ENCODE measurements around the gene PTPRZ1.

The PTPRZ1 gene

DNA sequence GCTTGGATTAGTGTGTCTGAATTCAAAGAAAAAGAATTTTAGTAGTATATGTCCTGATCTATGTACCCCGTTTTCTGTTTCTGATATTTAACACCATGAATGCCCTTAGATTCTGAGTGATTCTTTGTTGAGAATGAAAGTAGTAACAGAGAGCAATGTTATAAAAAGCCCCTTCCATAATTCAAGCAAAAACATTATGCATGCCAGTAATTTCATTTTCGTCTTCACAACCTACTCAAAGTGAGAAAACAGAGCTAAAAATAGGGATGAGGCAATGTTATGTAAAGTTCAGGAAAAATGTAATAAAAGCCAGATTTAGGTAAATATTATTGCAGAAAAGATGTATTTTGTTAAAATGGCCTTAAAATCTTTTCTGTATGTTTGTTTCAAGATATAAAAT is 28.1 kb downstream of the PTPRZ1 start:
- no peak for DNase-seq

DNA sequence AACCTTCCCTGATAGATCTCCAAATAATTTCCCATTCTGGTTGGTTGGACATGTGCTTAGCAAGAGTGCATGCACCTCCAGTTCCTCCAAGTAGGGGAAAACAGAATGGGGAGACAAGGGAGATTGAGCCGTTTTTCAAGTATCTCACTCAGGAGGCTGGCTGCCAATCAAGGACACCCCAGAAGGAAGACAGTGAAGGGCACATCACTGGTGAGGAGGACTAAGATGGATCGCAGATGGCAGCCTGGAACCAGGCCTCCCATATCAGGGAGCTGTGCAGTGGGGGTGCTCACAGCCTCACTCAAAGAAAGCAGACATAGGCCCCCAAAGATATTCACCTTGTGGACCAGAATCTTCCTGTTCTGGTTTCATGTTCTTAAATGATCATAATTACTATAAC is 31.2 kb downstream of the PTPRZ1 start:
- DNase-seq: no peak

- no peak for DNase-seq
Measured at GRCh38 chr7:121908042-121908441, 35.1 kb downstream of the PTPRZ1 start.

GRCh38 chr7:121909716-121910345 is 36.9 kb downstream of the PTPRZ1 start:
- DNase-seq: no peak

GRCh38 chr7:121913947-121914675 is 41.1 kb downstream of the PTPRZ1 start:
- DNase-seq: no peak

GRCh38 chr7:121914676-121915279 is 41.8 kb downstream of the PTPRZ1 start:
- DNase-seq: no peak

GRCh38 chr7:121916211-121916610 is 43.2 kb downstream of the PTPRZ1 start:
- no peak for DNase-seq

- DNase-seq: no peak
Measured at GRCh38 chr7:121919986-121920385, 47.0 kb downstream of the PTPRZ1 start.

DNA sequence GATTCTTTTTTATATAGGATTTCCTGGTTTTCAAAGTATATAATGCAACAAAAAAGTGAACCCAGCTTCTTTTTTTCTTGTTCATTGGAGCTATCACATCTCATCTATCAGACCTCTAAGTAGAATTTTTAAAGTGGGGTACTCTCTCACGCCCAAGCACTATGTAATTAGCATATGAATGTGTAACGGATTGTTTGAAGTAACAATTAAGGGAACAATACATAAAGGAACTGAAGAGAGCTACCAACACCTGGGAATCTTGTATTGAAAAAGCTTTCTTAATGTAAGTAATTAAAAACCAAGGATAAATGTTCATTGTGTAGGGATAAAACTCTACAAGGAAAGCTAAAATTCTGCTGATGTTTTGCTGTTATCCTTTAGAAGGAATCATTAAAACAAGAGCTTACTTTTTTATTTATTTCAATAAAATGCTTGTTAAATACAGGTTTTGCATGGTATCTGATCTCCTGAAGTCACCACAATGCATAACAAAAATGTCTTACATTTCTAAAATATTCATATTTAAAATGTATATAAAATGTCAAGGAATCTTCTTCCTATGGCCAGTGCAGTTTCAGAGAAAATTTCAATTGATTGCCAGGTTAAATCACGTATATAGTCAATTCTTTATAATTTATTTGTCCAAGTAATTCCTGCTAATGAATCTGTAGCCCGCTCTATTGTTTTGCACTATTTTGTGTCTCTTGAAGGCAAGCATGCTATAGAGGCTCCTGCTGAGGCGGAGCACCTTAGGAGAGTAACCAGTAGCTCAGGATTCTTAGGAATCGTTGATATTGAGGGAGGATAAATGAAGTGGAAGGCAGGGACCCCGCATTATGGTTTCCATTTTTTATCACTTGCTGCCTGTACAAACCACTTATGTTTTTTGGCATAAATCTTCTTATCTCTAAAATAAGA is 51.6 kb downstream of the PTPRZ1 start:
- no peak for DNase-seq

GRCh38 chr7:121931149-121931902 is 58.4 kb downstream of the PTPRZ1 start:
- DNase-seq: no peak

GRCh38 chr7:121932768-121933167 is 59.8 kb downstream of the PTPRZ1 start:
- no peak for DNase-seq

DNA sequence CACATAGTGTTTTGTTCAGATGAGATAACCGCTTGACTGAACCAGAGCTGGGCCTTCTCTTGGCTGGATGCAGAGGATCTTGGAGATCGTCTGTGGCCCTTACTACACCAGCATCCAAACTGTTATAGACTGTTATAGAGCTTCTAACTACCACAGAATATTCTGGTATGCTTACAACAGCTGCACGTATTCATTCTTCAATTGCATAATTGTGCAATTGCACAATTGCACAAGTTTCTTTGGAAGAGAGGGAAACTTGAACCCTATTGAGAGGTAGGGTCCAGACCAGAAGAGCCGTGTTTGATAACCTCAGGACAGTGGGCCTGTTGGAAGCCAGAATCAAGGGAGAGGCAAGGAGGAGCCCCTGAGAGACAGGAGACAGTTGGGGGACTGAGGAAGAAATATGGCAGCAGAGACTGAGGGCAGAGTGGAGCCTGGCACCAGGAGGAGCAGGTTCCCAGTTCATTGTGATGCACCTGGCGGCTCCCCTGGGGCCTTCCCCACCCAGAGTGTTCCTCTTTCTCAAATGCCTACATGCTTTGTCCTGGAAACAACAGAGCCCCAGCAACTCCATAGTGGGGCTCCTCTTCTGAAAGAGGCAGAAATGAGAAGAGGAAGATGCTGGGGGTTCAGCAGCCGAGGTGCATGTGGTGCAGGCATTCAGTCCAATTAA is 64.1 kb downstream of the PTPRZ1 start:
- no peak for DNase-seq

DNA sequence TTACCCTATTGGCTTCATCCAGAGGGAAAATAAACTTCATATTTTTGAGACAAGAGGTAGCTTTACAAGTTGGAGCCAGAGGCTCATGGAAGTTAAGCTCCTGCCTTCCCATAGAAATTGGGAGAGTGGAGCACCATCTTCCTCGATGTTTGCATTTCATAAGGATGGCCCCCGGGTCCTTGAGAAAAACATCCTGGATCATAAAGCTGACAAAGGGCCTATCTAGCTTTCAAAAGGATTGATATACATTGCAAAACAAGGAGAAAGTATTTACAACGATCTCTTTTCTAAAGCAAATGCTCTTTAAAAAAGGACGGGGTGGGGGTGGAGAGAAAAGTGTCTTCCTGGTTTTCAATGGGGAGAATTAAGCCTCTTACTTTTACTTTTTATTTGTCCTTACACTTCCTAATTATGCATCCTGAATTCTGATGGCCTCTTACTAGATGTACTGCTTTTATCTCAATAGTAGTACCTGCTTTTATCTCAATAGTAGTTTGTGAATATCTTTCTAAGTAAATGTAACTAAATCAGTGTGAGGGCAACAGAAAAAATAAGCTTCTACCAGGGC is 65.6 kb downstream of the PTPRZ1 start:
- DNase-seq: no peak

GRCh38 chr7:121940918-121941317 is 68.0 kb downstream of the PTPRZ1 start:
- no peak for DNase-seq

DNA sequence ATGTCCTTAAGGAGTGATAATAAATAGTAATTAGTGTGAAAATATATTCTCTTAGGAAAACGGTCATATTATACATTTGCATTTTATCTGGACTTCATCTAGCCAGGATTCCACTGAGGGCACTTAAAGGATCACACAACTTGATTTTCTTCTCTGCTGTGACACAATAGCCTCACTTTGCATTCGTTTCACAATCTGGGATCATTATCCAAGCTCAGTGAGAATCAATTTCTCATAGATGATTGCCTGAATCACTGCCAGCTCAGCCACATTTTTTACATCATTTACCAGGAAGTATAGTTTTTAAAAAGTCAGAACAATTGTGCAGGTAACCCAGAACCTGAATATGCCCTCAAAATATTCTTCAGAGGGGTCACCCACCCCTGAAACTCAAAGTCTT is 68.9 kb downstream of the PTPRZ1 start:
- DNase-seq: no peak

- no peak for DNase-seq
Measured at GRCh38 chr7:121945066-121945465, 72.1 kb downstream of the PTPRZ1 start.

DNA sequence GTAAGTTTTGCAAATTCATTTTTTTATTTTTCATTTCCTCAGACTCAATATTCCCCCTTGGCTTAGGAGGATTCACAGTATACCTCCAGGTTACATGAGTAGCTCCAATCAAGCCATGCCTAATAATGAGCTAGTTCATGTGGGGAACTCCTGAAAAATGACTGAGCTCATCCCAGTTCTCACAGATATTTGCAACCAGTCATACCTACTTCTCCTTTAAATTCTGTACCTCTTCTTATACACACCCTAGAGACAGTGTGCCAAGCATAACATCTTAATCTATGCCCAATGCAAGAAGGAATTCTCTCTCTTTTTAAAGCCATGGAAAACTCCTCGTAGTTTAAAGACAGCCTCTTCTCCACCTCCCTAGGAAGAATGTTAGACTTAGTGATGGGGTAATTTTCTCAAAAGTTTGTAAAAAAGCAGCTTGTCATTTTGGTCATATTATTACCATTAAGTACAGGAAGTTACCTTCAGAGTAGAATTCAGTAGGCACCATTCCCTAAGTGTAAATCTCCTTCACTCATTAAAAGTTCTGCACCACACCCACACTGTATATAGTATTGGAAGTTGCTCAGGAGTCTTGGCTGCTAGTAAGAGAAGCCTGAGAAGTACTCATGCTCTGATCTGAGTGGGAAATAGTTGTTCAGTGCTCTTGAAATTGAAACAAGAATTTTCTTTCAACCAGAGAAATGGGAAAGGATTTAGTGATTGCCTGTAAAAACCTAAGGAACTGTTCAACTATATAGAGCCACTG is 72.7 kb downstream of the PTPRZ1 start:
- no peak for DNase-seq

GRCh38 chr7:121953164-121953563 is 80.2 kb downstream of the PTPRZ1 start:
- DNase-seq: no peak

DNA sequence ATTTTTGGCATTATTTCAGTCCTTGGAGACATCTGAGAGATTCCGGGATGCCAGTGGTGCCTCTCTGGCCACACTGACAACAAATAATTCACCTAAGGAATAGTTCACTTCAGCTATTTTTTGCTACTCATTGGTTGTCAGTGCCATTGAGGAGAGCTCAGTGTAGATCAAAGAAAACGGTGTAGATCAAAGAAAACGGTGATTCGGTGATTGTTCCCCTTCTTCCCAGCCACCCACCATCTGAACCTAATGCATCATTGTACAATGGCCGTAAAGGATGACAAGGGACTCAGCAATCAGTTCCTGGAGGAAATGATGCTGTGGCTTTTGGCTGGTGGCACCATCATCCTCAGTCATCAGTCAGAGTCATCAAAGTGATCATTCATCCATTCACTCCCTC is 80.6 kb downstream of the PTPRZ1 start:
- DNase-seq: no peak

DNA sequence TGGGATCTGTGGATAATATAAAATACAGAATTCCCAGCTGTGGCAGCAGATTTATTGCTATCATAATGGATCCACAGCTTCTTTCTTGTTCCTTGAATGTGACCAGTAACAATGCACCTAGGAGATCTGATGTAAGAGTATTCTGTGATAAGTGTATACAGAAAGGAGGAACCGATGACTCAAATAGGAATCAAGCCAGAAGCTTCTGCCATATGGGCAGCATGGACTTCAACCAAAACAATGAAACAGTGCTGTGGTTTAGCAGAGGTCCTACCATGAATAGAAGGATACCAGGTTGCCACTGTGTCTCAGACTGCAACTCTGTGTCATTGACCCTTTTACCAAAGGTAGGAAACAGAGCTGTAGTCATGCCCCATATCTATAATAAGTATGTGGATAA is 81.8 kb downstream of the PTPRZ1 start:
- no peak for DNase-seq

DNA sequence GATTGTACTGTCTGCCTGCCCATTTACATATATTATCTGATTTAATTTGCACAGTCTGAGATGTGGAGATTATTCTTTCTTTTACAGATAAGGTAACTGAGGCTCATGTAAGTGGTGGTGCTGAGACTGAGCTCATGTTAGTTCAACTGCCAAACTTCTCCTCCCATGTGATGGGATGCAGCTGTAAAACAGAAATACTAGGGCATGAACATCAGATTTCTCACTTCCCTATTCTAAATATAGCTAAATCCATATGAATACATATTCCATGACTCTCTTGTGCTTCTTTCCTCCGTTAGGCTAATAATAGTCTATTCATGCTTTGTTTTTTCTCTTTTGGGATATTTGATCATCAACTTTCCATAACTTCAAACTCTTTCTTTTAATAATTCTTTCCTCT is 84.7 kb downstream of the PTPRZ1 start:
- no peak for DNase-seq
